Measurements from ENCODE around the gene SIL1.

Gene SIL1

DNA sequence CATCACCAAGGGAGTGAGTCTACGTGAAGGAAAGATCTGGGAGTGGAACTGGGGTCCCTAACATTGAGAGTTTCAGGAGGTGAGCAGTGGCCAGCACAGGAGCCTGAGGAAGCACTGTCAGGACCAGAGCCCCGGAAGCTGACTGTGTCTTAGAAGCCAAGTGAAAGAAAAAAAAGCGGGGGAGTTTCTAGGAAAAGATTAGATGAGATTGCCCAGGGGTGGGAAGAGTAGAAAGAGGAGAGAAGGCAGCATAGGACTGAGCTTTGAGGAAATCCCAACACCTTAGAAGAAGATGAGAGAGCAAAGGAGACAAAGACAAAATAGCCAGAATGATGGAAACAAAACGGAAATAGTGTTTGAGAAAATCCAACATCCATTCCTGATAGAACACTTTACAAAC lies 286.1 kb downstream of the SIL1 start:
- in situ Hi-C loops (cut with HindIII; ENCODE audit: low pct_unique_long_range_greater_than_20kb, low sequenced_read_pairs) = no loop called here
- no peak for TF ChIP-seq JUND (IDR thresholded peaks at IDR 0.05; ENCODE audit: low read depth)
- DNase-seq (ENCODE audit: low read depth in 1 of 2, low spot score in 1 of 2) = no peak

DNA sequence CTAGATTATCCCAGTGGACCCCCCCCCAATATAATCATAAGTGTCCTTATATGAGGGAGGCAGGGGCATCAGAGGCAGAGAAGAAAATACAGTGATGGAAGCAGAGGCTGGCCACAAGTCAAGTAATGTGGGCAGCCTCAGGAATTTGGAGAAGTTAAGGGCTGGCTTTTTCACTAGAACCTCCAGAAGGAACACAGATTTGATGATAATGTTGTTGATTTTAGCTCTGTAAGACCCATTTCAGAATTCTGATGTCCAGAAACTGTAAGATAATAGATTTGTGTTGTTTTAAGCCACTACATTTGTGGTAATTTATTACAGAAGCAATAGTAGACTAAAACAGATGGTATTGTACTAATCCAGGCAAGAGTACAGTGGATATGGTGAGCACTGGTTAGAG lies 286.7 kb downstream of the SIL1 start:
- in situ Hi-C loops (cut with HindIII; ENCODE audit: low pct_unique_long_range_greater_than_20kb, low sequenced_read_pairs) = no loop called here
- TF ChIP-seq JUND (IDR thresholded peaks at IDR 0.05; ENCODE audit: low read depth) = no peak
- DNase-seq (ENCODE audit: low read depth in 1 of 2, low spot score in 1 of 2) = no peak

DNA sequence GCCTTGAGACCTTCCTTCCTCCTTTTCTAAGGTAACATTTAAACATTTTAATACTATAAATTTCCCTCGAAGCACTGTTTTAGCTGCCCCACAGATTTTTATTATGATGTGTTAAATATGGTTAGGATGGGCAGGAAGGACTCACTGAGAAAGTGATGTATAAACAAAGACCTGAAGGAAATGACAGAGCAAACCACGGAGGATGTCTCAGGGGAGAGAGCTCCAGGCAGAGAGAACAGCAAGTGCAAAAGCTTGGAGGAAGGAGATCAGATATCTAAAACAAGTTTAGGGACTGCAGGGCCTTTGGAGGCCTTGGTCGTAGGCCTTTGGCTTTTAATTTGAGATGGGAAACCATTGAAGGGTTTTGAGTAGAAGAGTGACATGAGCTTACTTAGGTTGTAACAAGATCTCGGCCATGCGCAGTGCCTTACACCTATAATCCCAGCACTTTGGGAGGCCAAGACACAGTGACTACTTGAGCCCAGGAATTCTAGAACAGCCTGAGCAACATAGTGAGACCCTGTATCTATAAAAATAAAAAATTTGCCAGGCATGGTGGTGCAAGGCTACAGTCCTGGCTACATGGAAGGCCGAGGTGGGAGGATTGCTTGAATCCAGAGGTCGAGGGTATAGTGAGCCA lies 287.5 kb downstream of the SIL1 start:
- no peak for TF ChIP-seq JUND (IDR thresholded peaks at IDR 0.05; ENCODE audit: low read depth)
- DNase-seq (ENCODE audit: low read depth in 1 of 2, low spot score in 1 of 2) = no peak
- in situ Hi-C loops (cut with HindIII; ENCODE audit: low pct_unique_long_range_greater_than_20kb, low sequenced_read_pairs) = no loop called here

DNA sequence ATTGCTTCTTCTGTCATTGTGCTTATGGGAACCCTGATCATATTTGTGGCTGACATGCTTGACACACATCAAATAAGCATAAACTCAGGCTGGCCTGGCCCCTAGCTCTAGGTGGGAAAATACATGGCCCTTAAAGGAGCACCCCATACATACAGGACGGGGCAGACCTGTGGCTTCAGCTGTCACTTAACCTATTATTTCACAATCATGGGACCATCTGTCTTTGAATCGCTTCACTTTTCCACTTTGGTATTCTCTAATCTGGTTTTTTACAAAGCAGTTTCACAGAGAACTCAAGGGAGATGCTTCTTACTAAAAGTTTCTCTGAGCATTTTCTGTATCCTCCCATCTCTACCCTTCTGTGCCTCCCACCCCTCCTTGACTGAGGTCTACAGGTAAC lies 288.4 kb downstream of the SIL1 start:
- no peak for DNase-seq (ENCODE audit: low read depth in 1 of 2, low spot score in 1 of 2)
- TF ChIP-seq JUND (IDR thresholded peaks at IDR 0.05; ENCODE audit: low read depth) = no peak
- in situ Hi-C loops (cut with HindIII; ENCODE audit: low pct_unique_long_range_greater_than_20kb, low sequenced_read_pairs) = no loop called here

DNA sequence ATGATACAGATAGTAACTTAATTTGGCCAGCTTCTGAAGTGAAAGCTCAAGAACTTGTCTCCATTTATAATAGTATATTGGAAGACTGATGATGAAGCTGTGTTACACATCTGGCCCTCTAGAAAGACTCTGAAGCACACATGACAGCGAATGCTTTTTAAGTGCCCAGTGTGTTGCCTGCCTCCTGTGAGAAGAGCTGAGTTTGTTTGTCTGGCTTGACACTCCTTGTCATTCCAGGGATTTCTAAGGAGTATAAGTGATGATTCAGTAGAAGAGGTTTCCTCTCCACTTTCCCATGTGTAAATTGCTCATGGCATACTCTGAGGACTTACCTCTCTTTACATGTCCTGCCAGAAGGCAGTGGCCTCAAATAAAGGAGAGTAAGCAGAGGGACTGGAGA lies 292.6 kb downstream of the SIL1 start:
- no peak for DNase-seq (ENCODE audit: low read depth in 1 of 2, low spot score in 1 of 2)
- in situ Hi-C loops (cut with HindIII; ENCODE audit: low pct_unique_long_range_greater_than_20kb, low sequenced_read_pairs) = no loop called here
- no peak for TF ChIP-seq JUND (IDR thresholded peaks at IDR 0.05; ENCODE audit: low read depth)

DNA sequence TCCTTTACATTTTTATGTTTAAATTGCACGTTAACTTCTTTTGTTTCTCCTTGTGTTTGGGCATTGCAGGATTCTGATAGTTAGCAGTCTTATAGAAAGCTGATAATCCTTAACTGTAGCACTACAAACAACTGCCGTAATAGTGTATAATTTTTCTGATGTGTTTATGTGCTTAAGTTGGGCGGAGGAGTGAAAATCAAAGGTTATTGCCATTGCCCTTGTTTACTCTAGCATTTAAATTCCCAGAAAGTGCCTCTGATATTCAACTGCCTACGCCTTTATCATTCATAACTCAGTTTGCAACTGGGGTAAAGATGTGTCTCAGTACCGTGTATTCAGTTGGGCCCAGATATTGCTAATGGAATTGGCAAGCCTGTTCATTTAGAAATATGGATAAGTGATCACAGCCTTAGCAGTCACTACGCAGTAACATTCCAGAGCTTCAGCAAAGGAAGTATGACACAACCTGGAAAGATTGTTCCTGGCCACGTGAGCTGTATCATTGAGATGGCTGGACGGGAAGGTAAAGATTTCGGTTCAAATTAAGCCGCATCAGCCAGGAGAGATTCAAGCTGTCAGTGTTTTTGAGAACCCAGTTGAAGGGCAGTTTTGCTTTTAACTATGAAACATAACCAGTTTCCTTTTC lies 294.9 kb downstream of the SIL1 start:
- no peak for TF ChIP-seq JUND (IDR thresholded peaks at IDR 0.05; ENCODE audit: low read depth)
- in situ Hi-C loops (cut with HindIII; ENCODE audit: low pct_unique_long_range_greater_than_20kb, low sequenced_read_pairs) = no loop called here
- DNase-seq (ENCODE audit: low read depth in 1 of 2, low spot score in 1 of 2) = no peak

DNA sequence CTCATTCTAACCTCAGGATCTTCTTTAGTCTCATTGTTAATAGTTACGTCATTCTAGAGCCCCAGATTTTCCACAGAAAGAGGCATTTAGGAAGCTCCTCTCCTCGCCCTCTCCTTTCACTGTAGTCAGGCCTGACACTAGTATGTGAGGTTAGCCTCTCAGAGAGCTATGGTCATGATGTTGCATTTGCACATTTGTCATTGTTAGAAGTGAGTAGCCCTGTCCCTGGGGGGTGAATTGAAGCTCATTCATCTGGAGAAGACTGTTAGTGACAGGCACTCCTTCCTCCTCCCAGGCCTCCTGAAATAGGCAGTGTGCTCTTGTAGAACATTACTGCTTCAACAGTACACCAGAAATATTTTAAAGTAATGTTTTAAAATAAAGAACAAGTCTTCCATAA lies 296.5 kb downstream of the SIL1 start:
- no peak for TF ChIP-seq JUND (IDR thresholded peaks at IDR 0.05; ENCODE audit: low read depth)
- no peak for DNase-seq (ENCODE audit: low read depth in 1 of 2, low spot score in 1 of 2)
- in situ Hi-C loops (cut with HindIII; ENCODE audit: low pct_unique_long_range_greater_than_20kb, low sequenced_read_pairs) = no loop called here

DNA sequence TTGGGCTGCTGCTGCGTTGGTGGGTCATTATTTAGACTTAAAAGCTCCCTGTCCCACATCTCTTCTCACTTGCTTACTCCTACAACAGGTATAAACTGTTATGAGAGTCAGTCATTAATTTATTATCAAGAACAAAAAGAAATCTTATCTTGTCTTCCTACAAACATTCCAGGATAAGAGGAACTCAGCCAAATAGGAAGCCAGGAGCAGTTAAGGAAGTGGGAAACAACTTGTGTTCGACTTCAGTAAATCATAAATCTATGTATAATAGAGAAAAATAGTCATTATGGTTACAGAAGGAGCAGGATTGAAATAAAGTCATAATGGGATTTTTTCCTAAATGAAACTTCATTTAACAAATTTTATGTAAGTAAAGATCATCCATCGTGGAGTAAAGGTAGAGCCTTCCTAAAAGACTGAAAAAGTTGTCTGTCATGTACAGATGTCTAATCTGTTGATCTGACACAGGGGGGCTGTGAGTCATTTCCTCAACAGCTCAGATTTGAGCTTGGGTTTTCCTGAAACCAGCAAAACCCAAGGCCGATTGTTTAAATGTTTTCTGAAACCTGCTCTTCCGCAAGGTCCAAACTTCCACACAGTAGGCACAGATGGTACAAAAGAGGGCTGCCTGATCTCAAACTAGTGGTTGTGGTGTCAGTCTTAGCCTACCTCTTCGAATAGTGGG lies 297.7 kb downstream of the SIL1 start:
- TF ChIP-seq JUND (IDR thresholded peaks at IDR 0.05; ENCODE audit: low read depth) = no peak
- in situ Hi-C loops (cut with HindIII; ENCODE audit: low pct_unique_long_range_greater_than_20kb, low sequenced_read_pairs) = no loop called here

DNA sequence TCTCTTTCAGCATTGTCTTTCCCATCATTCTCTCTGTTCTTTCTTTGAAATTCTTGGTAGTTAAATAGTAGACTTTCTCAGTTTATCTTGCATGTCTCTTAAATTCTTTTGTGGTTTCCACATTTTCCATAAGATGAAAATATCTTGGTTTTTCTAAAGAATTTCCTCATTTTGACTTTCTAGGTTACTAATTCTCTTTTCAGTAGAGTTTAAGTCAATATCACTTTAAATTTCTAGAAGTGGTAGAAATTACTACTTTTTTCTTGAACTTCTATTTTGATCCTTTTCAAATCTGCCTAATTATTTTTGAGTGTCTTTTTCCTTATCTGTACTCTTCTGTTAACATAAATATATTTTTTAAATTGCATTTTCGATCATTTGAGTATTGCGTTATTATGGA lies 299.4 kb downstream of the SIL1 start:
- DNase-seq (ENCODE audit: low read depth in 1 of 2, low spot score in 1 of 2) = no peak
- in situ Hi-C loops (cut with HindIII; ENCODE audit: low pct_unique_long_range_greater_than_20kb, low sequenced_read_pairs) = no loop called here
- TF ChIP-seq JUND (IDR thresholded peaks at IDR 0.05; ENCODE audit: low read depth) = no peak

More for the DNA sequence above, 297.7 kb downstream of the SIL1 start:
- DNase-seq (ENCODE audit: low read depth in 1 of 2, low spot score in 1 of 2) = no peak

DNA sequence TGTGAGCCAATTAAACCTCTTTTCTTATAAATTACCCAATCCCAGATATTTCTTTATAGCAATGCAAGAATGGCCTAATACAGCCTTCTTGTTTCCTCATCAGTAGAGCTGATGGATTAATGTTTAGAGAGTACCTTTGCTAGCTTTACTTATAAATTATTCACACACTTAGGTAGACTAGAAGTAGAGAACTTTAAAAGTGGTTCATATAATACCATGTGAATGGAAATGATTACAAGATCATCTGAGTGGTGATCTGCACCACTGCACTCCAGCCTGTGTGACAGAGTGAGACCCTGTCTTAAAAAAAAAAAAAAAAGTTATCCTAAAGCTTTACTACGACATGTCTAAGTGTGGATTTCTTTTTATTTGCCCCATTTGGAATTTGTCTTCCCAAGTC lies 299.9 kb downstream of the SIL1 start:
- no peak for DNase-seq (ENCODE audit: low read depth in 1 of 2, low spot score in 1 of 2)
- TF ChIP-seq JUND (IDR thresholded peaks at IDR 0.05; ENCODE audit: low read depth) = no peak
- in situ Hi-C loops (cut with HindIII; ENCODE audit: low pct_unique_long_range_greater_than_20kb, low sequenced_read_pairs) = no loop called here
